ENCODE measurements around the gene CUBN.

Gene CUBN

DNA sequence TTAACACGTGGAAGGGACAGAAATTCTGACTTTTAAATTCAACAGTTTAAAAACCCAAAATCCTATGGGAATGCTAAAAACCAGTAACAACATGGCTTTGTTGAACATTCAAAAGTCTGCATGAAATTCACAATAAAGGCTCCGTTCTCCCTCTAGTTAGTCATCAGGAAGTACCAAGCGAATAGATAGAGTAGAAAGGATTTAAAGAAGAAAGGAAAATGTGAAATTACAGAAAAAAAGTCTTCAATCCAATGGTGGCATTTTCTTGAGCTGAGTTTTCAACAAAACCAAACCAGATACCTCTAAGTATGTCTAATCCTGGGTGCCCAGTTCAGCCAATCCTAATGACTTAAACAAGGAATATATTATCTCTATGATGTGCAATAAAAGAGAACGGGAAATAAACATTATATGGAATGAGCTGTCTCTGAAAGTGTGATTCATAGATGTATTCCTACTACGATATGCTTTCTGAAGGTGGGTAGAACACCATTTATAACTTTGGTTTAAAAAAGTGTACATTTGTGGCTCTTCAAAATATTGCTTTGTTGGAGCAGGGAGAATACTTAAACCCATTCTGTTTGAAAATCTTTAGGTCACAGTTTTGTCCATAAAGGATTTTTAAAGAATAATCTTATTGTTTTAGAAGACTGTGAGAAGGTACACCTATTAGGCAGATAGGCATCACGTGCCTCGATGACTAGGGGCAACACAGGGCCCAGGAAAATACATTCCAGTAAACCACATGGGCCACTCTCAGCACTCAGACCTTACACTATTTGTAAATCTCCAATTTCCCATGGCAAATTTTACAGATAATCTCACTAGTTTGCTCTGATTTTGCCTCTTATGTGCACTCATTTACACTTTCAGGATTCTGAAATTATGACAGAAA is 87.7 kb downstream of the CUBN start:
- Histone ChIP-seq H3K4me3 (replicated peaks; ENCODE audit: insufficient read depth, low read length) (no peak overlapping the region), H3K27ac (replicated peaks) (no peak overlapping the region), H3K27me3 (ENCODE audit: insufficient read depth, poor library complexity, severe bottlenecking) (no peaks in the 10 kb centered on the region)
- TF ChIP-seq REST (IDR thresholded peaks at IDR 0.05; ENCODE audit: insufficient replicate concordance, low read depth) (no peak), POLR2AphosphoS5 (IDR thresholded peaks at IDR 0.05; ENCODE audit: low read depth) (no peak), SPI1 (IDR thresholded peaks at IDR 0.05; ENCODE audit: borderline replicate concordance, low read depth) (no peak), GABPA (IDR thresholded peaks at IDR 0.05; ENCODE audit: low read depth) (no peak)
- TF ChIP-seq, protein P1, sequence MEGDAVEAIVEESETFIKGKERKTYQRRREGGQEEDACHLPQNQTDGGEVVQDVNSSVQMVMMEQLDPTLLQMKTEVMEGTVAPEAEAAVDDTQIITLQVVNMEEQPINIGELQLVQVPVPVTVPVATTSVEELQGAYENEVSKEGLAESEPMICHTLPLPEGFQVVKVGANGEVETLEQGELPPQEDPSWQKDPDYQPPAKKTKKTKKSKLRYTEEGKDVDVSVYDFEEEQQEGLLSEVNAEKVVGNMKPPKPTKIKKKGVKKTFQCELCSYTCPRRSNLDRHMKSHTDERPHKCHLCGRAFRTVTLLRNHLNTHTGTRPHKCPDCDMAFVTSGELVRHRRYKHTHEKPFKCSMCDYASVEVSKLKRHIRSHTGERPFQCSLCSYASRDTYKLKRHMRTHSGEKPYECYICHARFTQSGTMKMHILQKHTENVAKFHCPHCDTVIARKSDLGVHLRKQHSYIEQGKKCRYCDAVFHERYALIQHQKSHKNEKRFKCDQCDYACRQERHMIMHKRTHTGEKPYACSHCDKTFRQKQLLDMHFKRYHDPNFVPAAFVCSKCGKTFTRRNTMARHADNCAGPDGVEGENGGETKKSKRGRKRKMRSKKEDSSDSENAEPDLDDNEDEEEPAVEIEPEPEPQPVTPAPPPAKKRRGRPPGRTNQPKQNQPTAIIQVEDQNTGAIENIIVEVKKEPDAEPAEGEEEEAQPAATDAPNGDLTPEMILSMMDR (IDR thresholded peaks at IDR 0.05; ENCODE audit: insufficient read depth, low read length), result no peak
- no peak for DNase-seq (ENCODE audit: low read depth in 1 of 2, low spot score in 1 of 2)

- Histone ChIP-seq H3K27me3 (ENCODE audit: insufficient read depth, poor library complexity, severe bottlenecking) (no peaks in the 10 kb centered on the region), H3K4me3 (replicated peaks; ENCODE audit: insufficient read depth, low read length) (no peak overlapping the region), H3K27ac (replicated peaks) (no peak overlapping the region)
- TF ChIP-seq POLR2AphosphoS5 (IDR thresholded peaks at IDR 0.05; ENCODE audit: low read depth), result no peak
- no peak for TF ChIP-seq SPI1 (IDR thresholded peaks at IDR 0.05; ENCODE audit: borderline replicate concordance, low read depth)
- no peak for TF ChIP-seq REST (IDR thresholded peaks at IDR 0.05; ENCODE audit: insufficient replicate concordance, low read depth)
- TF ChIP-seq, protein P1 (IDR thresholded peaks at IDR 0.05; ENCODE audit: insufficient read depth, low read length), result no peak
- TF ChIP-seq GABPA (IDR thresholded peaks at IDR 0.05; ENCODE audit: low read depth), result no peak
- DNase-seq (ENCODE audit: low read depth in 1 of 2, low spot score in 1 of 2), result no peak
Measured at GRCh38 chr10:17038627-17039026, 91.0 kb downstream of the CUBN start.

- no peak for DNase-seq (ENCODE audit: low read depth in 1 of 2, low spot score in 1 of 2)
- Histone ChIP-seq H3K27ac (replicated peaks) (no peak overlapping the region), H3K27me3 (ENCODE audit: insufficient read depth, poor library complexity, severe bottlenecking) (no peaks in the 10 kb centered on the region), H3K4me3 (replicated peaks; ENCODE audit: insufficient read depth, low read length) (no peak overlapping the region)
- TF ChIP-seq, protein P1 (IDR thresholded peaks at IDR 0.05; ENCODE audit: insufficient read depth, low read length), result no peak
- TF ChIP-seq SPI1 (IDR thresholded peaks at IDR 0.05; ENCODE audit: borderline replicate concordance, low read depth) (no peak), POLR2AphosphoS5 (IDR thresholded peaks at IDR 0.05; ENCODE audit: low read depth) (no peak), GABPA (IDR thresholded peaks at IDR 0.05; ENCODE audit: low read depth) (no peak), REST (IDR thresholded peaks at IDR 0.05; ENCODE audit: insufficient replicate concordance, low read depth) (no peak)
Measured at GRCh38 chr10:17037910-17038309, 91.7 kb downstream of the CUBN start.
